Fibroblast of lung (primary cell): ENCODE measurements around the gene PLCXD1. TPM values are rescaled to one million over a fixed set of nuclear protein-coding genes. Genes with fewer than 3 reads are reported as not detected.
A peak's percentile ranks its signal among the peaks of the same experiment; 100 is the strongest.

ENCODE experiments used
- DNase-seq, 2 donors: peaks; one replicate each; pipeline versions ENCODE4 v3.0.0 to v3.0.0-alpha.2; 2010; ENCODE audit warnings: low read depth in 2 of 2
- H2AFZ ChIP-seq: 2 replicates; pipeline ENCODE4 v1.5.1; 2012; ENCODE audit warnings: low read length, control low read depth, inconsistent platforms
- H3K27ac ChIP-seq: 2 replicates; pipeline ENCODE4 v1.5.1; 2011; ENCODE audit warnings: low read length, control low read depth; ENCODE audit not compliant: insufficient read depth
- H3K27me3 ChIP-seq: 2 replicates; pipeline ENCODE4 v1.5.1; 2011; ENCODE audit warnings: mild to moderate bottlenecking, low read length; ENCODE audit not compliant: control insufficient read depth, insufficient read depth
- H3K36me3 ChIP-seq: 2 replicates; pipeline ENCODE4 v1.5.1; 2011; ENCODE audit warnings: low read length; ENCODE audit not compliant: control insufficient read depth, insufficient read depth
- H3K4me1 ChIP-seq: 2 replicates; pipeline ENCODE4 v1.5.1; 2011; ENCODE audit warnings: low read length; ENCODE audit not compliant: control insufficient read depth, insufficient read depth; ENCODE audit errors: extremely low read depth
- H3K4me2 ChIP-seq: 2 replicates; pipeline ENCODE4 v1.5.1; 2011; ENCODE audit warnings: low read length, control low read depth; ENCODE audit not compliant: insufficient read depth; ENCODE audit errors: extremely low read depth
- H3K4me3 ChIP-seq, 4 experiments: fragments of 200-600 bp in 1 of 4; sonication (generic) in 1 of 4; replicated peaks in 1 of 4; 2 replicates each; pipeline ENCODE4 v1.5.1; 2011 to 2016; ENCODE audit warnings: low read length in 4 of 4, low read depth in 3 of 4, mild to moderate bottlenecking in 3 of 4, control low read depth in 2 of 4, inconsistent platforms in 1 of 4, mixed read lengths in 1 of 4; ENCODE audit not compliant: insufficient read depth in 1 of 4; ENCODE audit errors: control extremely low read depth in 1 of 4
- H3K79me2 ChIP-seq: 2 replicates; pipeline ENCODE4 v1.5.1; 2012; ENCODE audit warnings: mild to moderate bottlenecking, low read length, inconsistent platforms; ENCODE audit not compliant: control insufficient read depth, insufficient read depth
- H3K9ac ChIP-seq: 2 replicates; pipeline ENCODE4 v1.5.1; 2011; ENCODE audit warnings: mild to moderate bottlenecking, low read length, control low read depth; ENCODE audit not compliant: insufficient read depth
- H3K9me3 ChIP-seq: 2 replicates; pipeline ENCODE4 v1.5.1; 2012; ENCODE audit warnings: low read depth, low read length; ENCODE audit not compliant: control insufficient read depth, insufficient read depth
- H4K20me1 ChIP-seq: 2 replicates; pipeline ENCODE4 v1.5.1; 2011; ENCODE audit warnings: low read length; ENCODE audit not compliant: control insufficient read depth, insufficient read depth; ENCODE audit errors: extremely low read depth
- EZH2 ChIP-seq: IDR thresholded peaks from 2 replicates; pipeline ENCODE4 v1.5.1; 2012; ENCODE audit warnings: low read length, control low read depth, mild to moderate bottlenecking; ENCODE audit errors: missing control alignments
- polyA plus RNA-seq, 2 donors: library from polyadenylated mRNA; depleted of rRNA in 1 of 2; stranded (reverse) in 1 of 2; unstranded in 1 of 2; fragments of >200 nt; gene quantifications; 2 replicates each; pipeline ENCODE4 v1.2.1, GENCODE V29; 2011 to 2012; ENCODE audit warnings: missing spikeins in 1 of 2
- total RNA-seq: library from RNA; depleted of rRNA; stranded (reverse); fragments of >200 nt; gene quantifications from 2 replicates; pipeline ENCODE4 v1.2.1, GENCODE V29; 2014
- TF ChIP-seq, protein P1 (sequence below), 2 donors: IDR thresholded peaks in 1 of 2; conservative IDR thresholded peaks in 1 of 2; 1 replicate in 1 of 2; 2 replicates in 1 of 2; pipeline ENCODE4 v1.5.1; 2011 to 2012; ENCODE audit warnings: low read length in 2 of 2, control low read depth in 1 of 2, inconsistent platforms in 1 of 2, low read depth in 1 of 2, mild to moderate bottlenecking in 1 of 2

PLCXD1 gene
- total and polyA plus RNA-seq, 2 donors (not counting 1 experiment from before 2014, with no cell fraction given): 4.3 to 10.9 TPM

GRCh38 chrX:316351-317325 lies 35.5 kb downstream of the PLCXD1 start:
- no peak overlapping the region for H3K27ac ChIP-seq
- H3K79me2 ChIP-seq: peaks cover 2% of the 10 kb centered on the region
- no peak overlapping the region for H3K9ac ChIP-seq
- H3K36me3 ChIP-seq: peaks cover 23% of the 10 kb centered on the region
- H3K4me1 ChIP-seq: no peaks in the 10 kb centered on the region
- H3K4me2 ChIP-seq: no peak overlapping the region
- TF ChIP-seq, protein P1, sequence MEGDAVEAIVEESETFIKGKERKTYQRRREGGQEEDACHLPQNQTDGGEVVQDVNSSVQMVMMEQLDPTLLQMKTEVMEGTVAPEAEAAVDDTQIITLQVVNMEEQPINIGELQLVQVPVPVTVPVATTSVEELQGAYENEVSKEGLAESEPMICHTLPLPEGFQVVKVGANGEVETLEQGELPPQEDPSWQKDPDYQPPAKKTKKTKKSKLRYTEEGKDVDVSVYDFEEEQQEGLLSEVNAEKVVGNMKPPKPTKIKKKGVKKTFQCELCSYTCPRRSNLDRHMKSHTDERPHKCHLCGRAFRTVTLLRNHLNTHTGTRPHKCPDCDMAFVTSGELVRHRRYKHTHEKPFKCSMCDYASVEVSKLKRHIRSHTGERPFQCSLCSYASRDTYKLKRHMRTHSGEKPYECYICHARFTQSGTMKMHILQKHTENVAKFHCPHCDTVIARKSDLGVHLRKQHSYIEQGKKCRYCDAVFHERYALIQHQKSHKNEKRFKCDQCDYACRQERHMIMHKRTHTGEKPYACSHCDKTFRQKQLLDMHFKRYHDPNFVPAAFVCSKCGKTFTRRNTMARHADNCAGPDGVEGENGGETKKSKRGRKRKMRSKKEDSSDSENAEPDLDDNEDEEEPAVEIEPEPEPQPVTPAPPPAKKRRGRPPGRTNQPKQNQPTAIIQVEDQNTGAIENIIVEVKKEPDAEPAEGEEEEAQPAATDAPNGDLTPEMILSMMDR (conservative IDR thresholded peaks at IDR 0.05 in 1 of 2, IDR thresholded peaks at IDR 0.05 in 1 of 2; ENCODE audit: low read depth in 1 of 2, low read length in 2 of 2): no peak
- TF ChIP-seq EZH2: no peak
- no peak overlapping the region for H2AFZ ChIP-seq
- no peaks in the 10 kb centered on the region for H3K27me3 ChIP-seq
- no peaks in the 10 kb centered on the region for H3K9me3 ChIP-seq
- H3K4me3 ChIP-seq: no peak overlapping the region
- H4K20me1 ChIP-seq: no peaks in the 10 kb centered on the region
- DNase-seq: no peak

DNA sequence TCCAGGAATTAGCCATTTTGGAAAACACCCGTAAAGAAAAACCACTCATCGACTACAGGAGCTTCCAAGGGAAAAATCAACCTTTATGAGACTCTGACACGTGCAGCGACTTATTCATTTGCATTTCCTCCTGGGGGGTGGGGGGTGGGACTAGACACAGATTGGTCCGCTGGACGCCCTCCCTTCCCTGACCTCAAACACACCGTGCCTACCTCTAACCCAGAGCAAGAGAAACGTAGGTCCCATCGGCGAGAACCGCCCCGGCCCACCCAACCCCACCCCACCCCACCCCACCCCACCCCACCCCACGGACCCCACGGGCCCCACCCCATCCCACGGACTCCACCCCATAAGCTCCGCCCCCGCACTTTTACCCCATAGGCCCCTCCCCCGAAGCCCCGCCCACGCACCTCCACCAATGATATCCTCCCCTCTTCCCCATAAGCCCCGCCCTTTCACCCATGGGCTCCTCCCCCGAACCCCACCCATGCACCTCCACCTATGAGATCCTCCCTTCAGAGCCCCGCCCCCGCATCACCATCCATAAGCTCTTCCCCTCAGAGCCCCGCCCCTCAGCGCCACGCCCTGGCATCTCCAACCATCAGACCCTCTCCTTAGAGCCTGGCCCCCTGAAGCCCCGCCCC lies 36.4 kb downstream of the PLCXD1 start:
- H3K4me3 ChIP-seq: peak overlapping the region; percentile 62 to 82 (median 70)
- H3K9me3 ChIP-seq: no peaks in the 10 kb centered on the region
- peaks cover 2% of the 10 kb centered on the region for H3K79me2 ChIP-seq
- H3K27me3 ChIP-seq: no peaks in the 10 kb centered on the region
- H3K9ac ChIP-seq: no peak overlapping the region
- H3K36me3 ChIP-seq: peaks cover 15% of the 10 kb centered on the region
- peak overlapping the region; percentile 23 for H3K27ac ChIP-seq
- TF ChIP-seq EZH2: no peak
- TF ChIP-seq, protein P1 (conservative IDR thresholded peaks at IDR 0.05 in 1 of 2, IDR thresholded peaks at IDR 0.05 in 1 of 2; ENCODE audit: low read depth in 1 of 2, low read length in 2 of 2): no peak
- H4K20me1 ChIP-seq: no peaks in the 10 kb centered on the region
- DNase-seq: no peak
- H3K4me1 ChIP-seq: no peaks in the 10 kb centered on the region
- H3K4me2 ChIP-seq: peak overlapping the region; percentile 59
- no peak overlapping the region for H2AFZ ChIP-seq

DNA sequence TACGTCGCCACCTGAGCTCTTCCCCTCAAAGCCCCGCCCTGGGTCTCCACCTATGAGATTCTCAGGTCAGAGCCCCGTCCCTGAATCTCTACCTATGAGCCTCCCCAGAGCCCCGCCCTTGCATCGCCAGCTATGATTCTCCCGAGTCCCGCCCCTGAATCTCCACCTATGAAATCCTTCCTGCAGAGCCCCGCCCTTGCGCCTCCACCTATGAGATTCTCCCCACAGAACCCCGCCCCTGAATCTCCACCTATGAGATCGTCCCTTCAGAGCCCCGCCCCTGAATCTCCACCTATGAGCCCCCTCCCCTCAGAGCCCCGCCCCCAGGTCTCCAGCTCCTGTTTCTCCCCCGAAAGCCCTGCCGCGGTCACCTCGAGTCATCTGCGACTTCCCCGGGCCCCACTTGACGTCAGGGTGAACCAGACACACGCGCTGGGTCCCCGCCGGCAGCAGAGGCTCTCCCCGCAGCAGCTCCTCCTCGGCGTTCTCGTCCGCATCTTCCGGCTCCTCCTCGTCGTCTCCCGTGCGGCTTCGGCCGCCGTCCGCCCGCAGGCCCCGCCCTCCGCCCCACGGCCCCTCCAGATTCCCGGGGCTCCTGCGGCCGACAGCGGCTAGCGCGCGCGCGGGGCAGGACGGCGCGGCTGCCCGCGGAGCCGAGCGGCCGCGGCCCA lies 37.0 kb downstream of the PLCXD1 start:
- no peak for TF ChIP-seq EZH2
- TF ChIP-seq, protein P1 (conservative IDR thresholded peaks at IDR 0.05 in 1 of 2, IDR thresholded peaks at IDR 0.05 in 1 of 2; ENCODE audit: low read depth in 1 of 2, low read length in 2 of 2): no peak
- H2AFZ ChIP-seq: peak overlapping the region; percentile 78

More for the DNA sequence above, 37.0 kb downstream of the PLCXD1 start:
- peaks cover 2% of the 10 kb centered on the region for H3K79me2 ChIP-seq
- no peaks in the 10 kb centered on the region for H3K9me3 ChIP-seq
- no peaks in the 10 kb centered on the region for H4K20me1 ChIP-seq
- peak overlapping the region; percentile 59 for H3K4me2 ChIP-seq
- peaks cover 14% of the 10 kb centered on the region for H3K36me3 ChIP-seq
- H3K4me1 ChIP-seq: no peaks in the 10 kb centered on the region
- DNase-seq: peak; percentile 97 to 98
- peak overlapping the region; percentile 87 for H3K9ac ChIP-seq
- peak overlapping the region; percentile 89 for H3K27ac ChIP-seq
- peak overlapping the region; percentile 63 to 82 (median 70) for H3K4me3 ChIP-seq
- H3K27me3 ChIP-seq: no peaks in the 10 kb centered on the region
